Prostate gland (tissue), 2 donors: Measurements from ENCODE around the gene GPSM3.

ENCODE experiments used
- CTCF ChIP-seq, 4 experiments: fragments of 200-600 bp in 2 of 4; fragments of 450-650 bp in 2 of 4; sonication (generic) in 2 of 4; IDR thresholded peaks; 1 replicate in 3 of 4; 2 replicates in 1 of 4; pipeline ENCODE4 v1.5.1; 2016 to 2019; ENCODE audit warnings: antibody characterized with exemption in 4 of 4, mild to moderate bottlenecking in 2 of 4, moderate library complexity in 2 of 4
- POLR2AphosphoS5 ChIP-seq: sonication (generic); formaldehyde crosslinking; IDR thresholded peaks from one replicate; pipeline ENCODE4 v1.6.1; 2017; ENCODE audit warnings: antibody characterized with exemption

GRCh38 chr6:32183030-32183429 is 9.4 kb downstream of the GPSM3 start:
- TF ChIP-seq CTCF (IDR thresholded peaks at IDR 0.05) (no peak), POLR2AphosphoS5 (no peak)
